SU-DHL-6 (cell line): Measurements from ENCODE around the gene TMEM74B.

Experiments used
- CTCF ChIP-seq: fragments of 200-600 bp; sonication (generic); IDR thresholded peaks from one replicate; pipeline ENCODE4 v1.5.1; 2017; ENCODE audit warnings: antibody characterized with exemption, mild to moderate bottlenecking, low read length, moderate library complexity; ENCODE audit not compliant: insufficient read depth, poor library complexity, severe bottlenecking
- EZH2phosphoT487 ChIP-seq: fragments of 200-600 bp; sonication (generic), shearing (Covaris generic); conservative IDR thresholded peaks from 2 replicates; pipeline ENCODE4 v1.6.1; 2018; ENCODE audit warnings: mild to moderate bottlenecking, antibody characterized with exemption, low read length, moderate library complexity, mixed read lengths

- TF ChIP-seq CTCF (no peak), EZH2phosphoT487 (no peak)
Measured at GRCh38 chr20:1173698-1174097, 11.1 kb downstream of the TMEM74B start.
